GM23338 (cell line): ENCODE measurements around the gene ZNF516.

Experiments
- CREB1 ChIP-seq: fragments of 250-450 bp; sonication (Bioruptor Pico); IDR thresholded peaks from 2 replicates; pipeline ENCODE4 v1.5.0; 2020; ENCODE audit warnings: low read depth, mild to moderate bottlenecking, moderate library complexity
- CTCF ChIP-seq, 2 experiments: fragments of 200-600 bp in 1 of 2; sonication (generic) in 1 of 2; conservative IDR thresholded peaks; 2 replicates each; pipeline versions ENCODE4 v1.5.1 to v1.6.1; 2016 to 2017; ENCODE audit warnings: antibody characterized with exemption in 2 of 2, low read depth in 2 of 2, mild to moderate bottlenecking in 2 of 2, moderate library complexity in 1 of 2
- EZH2 ChIP-seq: fragments of 200-600 bp; sonication (generic); IDR thresholded peaks from one replicate; pipeline ENCODE4 v1.8.0; 2017; ENCODE audit warnings: antibody characterized with exemption, mild to moderate bottlenecking, low read depth; ENCODE audit not compliant: unreplicated experiment
- NANOG ChIP-seq: IDR thresholded peaks from 2 replicates; pipeline ENCODE4 v1.6.1; 2016; ENCODE audit warnings: antibody characterized with exemption, borderline replicate concordance
- POLR2AphosphoS5 ChIP-seq: IDR thresholded peaks from 2 replicates; pipeline ENCODE4 v1.6.1; 2016; ENCODE audit warnings: antibody characterized with exemption, low read depth

GRCh38 chr18:76398295-76398694 lies 96.7 kb downstream of the ZNF516 start:
- TF ChIP-seq CTCF (conservative IDR thresholded peaks at IDR 0.05; ENCODE audit: low read depth in 2 of 2) = no peak
- no peak for TF ChIP-seq NANOG
- TF ChIP-seq POLR2AphosphoS5 = no peak
- no peak for TF ChIP-seq CREB1 (CRISPR knock-in tag)
- TF ChIP-seq EZH2 = no peak
